A549 (cell line): ENCODE data around the gene TRIM22.
"Not testable (repeated sequence)": the region's sequence is repeated elsewhere in the genome, so short reads cannot be mapped to it uniquely, and the experiment has no call there.

Source experiments
- CTCF ChIP-seq: fragments of >200 bp; sonication (Bioruptor Twin); formaldehyde crosslinking; IDR thresholded peaks from 3 replicates; pipeline ENCODE4 v1.5.1; 2016
- EP300 ChIP-seq, 2 experiments: fragments of >200 bp; sonication (Bioruptor Twin); formaldehyde crosslinking; IDR thresholded peaks; 2 replicates in 1 of 2; 3 replicates in 1 of 2; pipeline ENCODE4 v1.6.1; 2016 to 2017
- MAFK ChIP-seq: fragments of 450-650 bp; IDR thresholded peaks from 2 replicates; pipeline ENCODE4 v1.6.1; 2014; ENCODE audit not compliant: partially characterized antibody
- MAX ChIP-seq: IDR thresholded peaks from 2 replicates; pipeline ENCODE4 v1.6.1; 2012
- REST ChIP-seq: fragments of 200-600 bp; sonication (generic); IDR thresholded peaks from 2 replicates; pipeline ENCODE4 v1.6.1; 2016; ENCODE audit warnings: antibody characterized with exemption, mild to moderate bottlenecking, moderate library complexity
- ZSCAN20 ChIP-seq: fragments of 250-450 bp; sonication (Bioruptor Pico); IDR thresholded peaks from 2 replicates; pipeline ENCODE4 v1.8.0; 2022; ENCODE audit warnings: mild to moderate bottlenecking, moderate library complexity

GRCh38 chr11:5682890-5683441 lies 6.6 kb upstream of the TRIM22 start:
- TF ChIP-seq ZSCAN20; CTCF; EP300 (IDR thresholded peaks at IDR 0.05); MAFK; MAX; REST: not testable (repeated sequence)
